Astrocyte of the cerebellum (primary cell): ENCODE results near the gene EFCAB5.
"Not testable (repeated sequence)": the region's sequence is repeated elsewhere in the genome, so short reads cannot be mapped to it uniquely, and the experiment has no call there.

Source experiments
- DNase-seq: peaks from one replicate; pipeline ENCODE4 v3.0.0-alpha.2; 2011; ENCODE audit warnings: low read depth
- H3K4me3 ChIP-seq: 2 replicates; pipeline ENCODE4 v1.5.1; 2011; ENCODE audit warnings: mild to moderate bottlenecking, low read depth, low read length, moderate library complexity
- in situ Hi-C: cut with HindIII; loops from 2 replicates; pipeline ENCODE4 v1.10.0; 2017; ENCODE audit warnings: low sequenced_read_pairs
- TF ChIP-seq, protein P1 (sequence below): IDR thresholded peaks from 2 replicates; pipeline ENCODE4 v1.5.1; 2012; ENCODE audit warnings: low read length, low read depth, moderate library complexity, mild to moderate bottlenecking; ENCODE audit errors: missing control alignments

EFCAB5 gene

DNA sequence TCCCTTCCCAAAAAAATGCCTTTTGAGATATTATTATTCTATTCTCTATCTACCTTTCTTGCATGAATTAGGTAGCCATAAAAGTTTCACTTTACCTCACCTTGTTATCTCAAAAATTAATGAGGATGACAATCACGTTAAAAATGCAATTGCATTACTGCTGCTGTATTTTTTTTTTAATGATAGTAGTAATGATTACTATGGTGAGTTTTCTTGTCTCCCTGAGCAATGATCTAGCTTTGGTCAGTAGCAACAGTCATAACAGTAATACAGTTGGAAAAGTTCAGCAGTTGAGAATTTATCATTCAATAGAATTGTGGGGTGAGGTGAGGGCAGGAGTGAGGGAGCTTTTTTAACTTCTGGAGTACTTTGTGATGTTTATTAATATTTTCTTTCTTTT, at the start of gene EFCAB5:
EFCAB5 (plus strand) TSS at position 301 of the 400 bp plus-strand sequence. CDS start 163 bp downstream, outside the sequence.
- no peak for DNase-seq
- in situ Hi-C loops = no loop called here
- TF ChIP-seq, protein P1, sequence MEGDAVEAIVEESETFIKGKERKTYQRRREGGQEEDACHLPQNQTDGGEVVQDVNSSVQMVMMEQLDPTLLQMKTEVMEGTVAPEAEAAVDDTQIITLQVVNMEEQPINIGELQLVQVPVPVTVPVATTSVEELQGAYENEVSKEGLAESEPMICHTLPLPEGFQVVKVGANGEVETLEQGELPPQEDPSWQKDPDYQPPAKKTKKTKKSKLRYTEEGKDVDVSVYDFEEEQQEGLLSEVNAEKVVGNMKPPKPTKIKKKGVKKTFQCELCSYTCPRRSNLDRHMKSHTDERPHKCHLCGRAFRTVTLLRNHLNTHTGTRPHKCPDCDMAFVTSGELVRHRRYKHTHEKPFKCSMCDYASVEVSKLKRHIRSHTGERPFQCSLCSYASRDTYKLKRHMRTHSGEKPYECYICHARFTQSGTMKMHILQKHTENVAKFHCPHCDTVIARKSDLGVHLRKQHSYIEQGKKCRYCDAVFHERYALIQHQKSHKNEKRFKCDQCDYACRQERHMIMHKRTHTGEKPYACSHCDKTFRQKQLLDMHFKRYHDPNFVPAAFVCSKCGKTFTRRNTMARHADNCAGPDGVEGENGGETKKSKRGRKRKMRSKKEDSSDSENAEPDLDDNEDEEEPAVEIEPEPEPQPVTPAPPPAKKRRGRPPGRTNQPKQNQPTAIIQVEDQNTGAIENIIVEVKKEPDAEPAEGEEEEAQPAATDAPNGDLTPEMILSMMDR = no peak
- H3K4me3 ChIP-seq = no peak within 1 kb of the TSS

DNA sequence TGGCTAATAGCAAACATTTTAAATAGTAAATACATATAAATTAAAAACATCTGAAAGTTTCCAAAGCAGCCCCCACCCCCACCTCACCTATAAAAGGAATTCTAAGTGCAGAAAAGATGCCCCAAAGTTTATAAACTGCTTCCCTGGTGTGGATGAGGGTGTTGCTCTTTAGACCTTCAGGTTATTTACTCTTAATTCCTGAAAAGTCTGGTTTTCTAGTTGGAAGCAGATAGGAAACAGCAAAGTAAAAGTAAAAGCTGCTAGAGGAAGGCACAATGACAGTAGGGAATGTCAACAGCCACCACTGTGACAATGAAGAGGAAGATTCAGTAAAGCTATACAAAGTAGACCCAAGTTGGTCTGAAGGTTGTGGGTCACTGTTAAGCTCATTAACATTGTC, 49.2 kb upstream of the EFCAB5 start:
- in situ Hi-C loops = no loop called here
- DNase-seq = no peak
- TF ChIP-seq, protein P1 = no peak
- H3K4me3 ChIP-seq = no peak overlapping the region

DNA sequence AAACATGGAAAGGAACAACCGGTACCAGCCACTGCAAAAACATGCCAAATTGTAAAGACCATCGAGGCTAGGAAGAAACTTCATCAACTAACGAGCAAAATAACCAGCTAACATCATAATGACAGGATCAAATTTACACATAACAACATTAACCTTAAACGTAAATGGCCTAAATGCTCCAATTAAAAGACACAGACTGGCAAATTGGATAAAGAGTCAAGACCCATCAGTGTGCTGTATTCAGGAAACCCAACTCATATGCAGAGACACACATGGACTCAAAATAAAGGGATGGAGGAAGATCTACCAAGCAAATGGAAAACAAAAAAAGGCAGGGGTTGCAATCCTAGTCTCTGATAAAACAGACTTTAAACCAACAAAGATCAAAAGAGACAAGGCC, 44.3 kb upstream of the EFCAB5 start:
- H3K4me3 ChIP-seq, in situ Hi-C loops, DNase-seq: not testable (repeated sequence)

DNA sequence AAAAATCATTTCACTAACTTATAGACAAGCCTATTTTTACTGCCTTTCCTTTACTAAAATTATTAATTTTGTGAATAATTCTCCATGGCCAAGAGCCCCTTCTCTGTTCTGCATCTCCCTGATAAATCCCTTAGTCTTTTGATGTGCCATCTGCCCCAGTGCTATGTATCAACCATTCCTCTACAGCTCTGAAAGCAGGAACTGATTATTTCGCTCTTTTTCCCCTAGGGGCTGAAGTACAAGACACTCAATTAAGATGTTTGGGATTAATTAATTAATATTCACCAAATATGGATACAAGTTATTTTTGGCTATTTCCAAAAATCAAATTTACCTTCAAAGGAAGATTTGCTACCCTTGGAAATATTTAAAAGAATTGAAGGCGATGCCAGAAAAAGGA, 38.0 kb upstream of the EFCAB5 start:
- TF ChIP-seq, protein P1 = no peak
- in situ Hi-C loops = no loop called here
- no peak overlapping the region for H3K4me3 ChIP-seq
- no peak for DNase-seq

DNA sequence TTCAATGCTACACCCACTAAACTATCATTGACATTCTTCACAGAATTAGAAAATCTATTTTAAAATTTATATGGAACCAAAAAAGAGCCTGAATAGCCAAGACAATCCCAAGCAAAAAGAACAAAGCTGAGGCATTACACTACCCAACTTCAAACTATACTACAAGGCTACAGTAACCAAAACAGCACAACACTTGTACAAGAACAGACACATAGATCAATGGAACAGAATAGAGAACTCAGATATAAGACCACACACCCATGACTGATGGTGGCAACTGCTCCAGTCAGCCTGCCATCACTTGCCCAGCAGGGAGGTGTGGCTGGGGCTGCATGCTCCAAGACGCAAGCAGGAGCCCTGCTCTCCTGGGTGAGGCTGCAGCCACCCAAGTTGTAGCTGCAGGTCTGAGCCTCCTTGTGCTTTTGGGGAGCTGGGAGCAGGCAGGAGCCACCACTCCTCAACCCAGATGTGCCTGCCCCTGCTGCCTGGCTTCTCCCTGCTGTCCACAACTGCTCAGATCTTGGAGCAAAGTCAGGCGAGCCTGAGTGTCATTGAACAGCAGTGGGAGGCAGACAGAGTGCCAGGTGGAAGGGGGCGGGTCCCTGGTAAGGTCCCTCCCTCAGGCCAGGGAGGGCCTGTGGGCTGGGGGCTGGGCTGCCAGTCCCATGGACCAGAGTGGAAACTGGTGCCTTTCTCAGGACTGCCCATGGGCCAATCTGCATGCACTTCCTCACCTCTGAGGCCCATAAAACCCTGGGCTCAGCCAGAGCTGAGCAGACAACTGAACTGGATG, 36.2 kb upstream of the EFCAB5 start:
- TF ChIP-seq, protein P1 = no peak
- DNase-seq = no peak
- no peak overlapping the region for H3K4me3 ChIP-seq
- in situ Hi-C loops = no loop called here

DNA sequence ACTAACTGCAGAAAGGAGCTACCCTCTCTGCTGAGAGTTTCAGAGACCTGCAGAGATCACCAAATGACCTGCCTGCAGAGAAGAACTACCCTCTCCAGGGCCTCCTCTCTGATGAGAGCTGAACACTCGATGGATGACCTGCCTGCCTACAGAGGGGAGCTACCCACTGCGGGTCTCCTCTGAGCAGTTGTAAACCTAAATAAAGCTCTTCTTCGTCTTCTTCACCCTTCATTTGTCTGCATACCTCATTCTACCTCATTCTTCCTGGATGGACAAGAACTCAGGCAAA, 35.6 kb upstream of the EFCAB5 start:
- DNase-seq = no peak
- in situ Hi-C loops = no loop called here
- TF ChIP-seq, protein P1 = no peak

DNA sequence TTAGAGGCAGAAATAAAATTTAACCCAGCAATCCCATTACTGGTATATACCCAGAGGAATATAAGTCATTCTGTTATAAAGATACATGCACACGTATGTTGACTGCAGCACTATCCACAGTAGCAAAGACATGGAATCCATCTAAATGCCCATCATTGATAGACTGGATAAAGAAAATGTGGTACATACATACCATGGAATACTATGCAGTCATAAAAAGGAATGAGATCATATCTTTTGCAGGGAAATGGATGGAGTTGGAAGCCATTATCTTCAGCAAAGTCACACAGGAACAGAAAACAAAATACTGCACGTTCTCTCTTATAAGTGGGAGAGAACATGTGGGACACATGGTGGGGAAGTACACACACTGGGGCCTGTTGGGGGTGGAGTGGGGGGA, 34.5 kb upstream of the EFCAB5 start:
- in situ Hi-C loops = no loop called here
- no peak for DNase-seq
- TF ChIP-seq, protein P1 = no peak
- H3K4me3 ChIP-seq = no peak overlapping the region

More for the DNA sequence above, 35.6 kb upstream of the EFCAB5 start:
- no peak overlapping the region for H3K4me3 ChIP-seq
